HK-2 (cell line): ENCODE measurements around the gene NKAIN1.
"Not testable (repeated sequence)": the region's sequence is repeated elsewhere in the genome, so short reads cannot be mapped to it uniquely, and the experiment has no call there.

Experiments used
- DNase-seq: peaks from one replicate; pipeline ENCODE4 v3.0.0-alpha.2; 2018; ENCODE audit not compliant: unreplicated experiment

The NKAIN1 gene

DNA sequence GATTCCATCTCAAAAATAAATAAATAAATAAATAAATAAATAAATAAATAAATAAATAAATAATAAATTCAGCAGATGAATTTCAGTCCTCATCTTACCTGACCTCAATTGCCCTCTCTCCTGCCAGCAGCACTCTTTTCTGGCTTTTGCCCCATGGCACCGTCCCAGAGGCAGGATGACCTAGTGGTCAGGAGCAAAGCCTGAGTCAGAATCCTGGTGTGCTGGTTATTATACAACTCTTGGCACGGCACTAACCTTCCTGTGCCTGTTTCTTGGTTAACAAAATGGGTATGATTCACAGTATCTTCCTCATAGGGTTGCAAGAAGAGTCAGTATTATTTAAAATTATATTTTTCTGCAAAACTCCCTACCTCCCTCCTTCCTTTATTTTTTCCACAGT, 43.0 kb downstream of the NKAIN1 start:
- peak; percentile 32 for DNase-seq

GRCh38 chr1:31195267-31195666, 44.4 kb downstream of the NKAIN1 start:
- not testable (repeated sequence) for DNase-seq

- no peak for DNase-seq
Observed at GRCh38 chr1:31193729-31194128, 46.0 kb downstream of the NKAIN1 start.

DNA sequence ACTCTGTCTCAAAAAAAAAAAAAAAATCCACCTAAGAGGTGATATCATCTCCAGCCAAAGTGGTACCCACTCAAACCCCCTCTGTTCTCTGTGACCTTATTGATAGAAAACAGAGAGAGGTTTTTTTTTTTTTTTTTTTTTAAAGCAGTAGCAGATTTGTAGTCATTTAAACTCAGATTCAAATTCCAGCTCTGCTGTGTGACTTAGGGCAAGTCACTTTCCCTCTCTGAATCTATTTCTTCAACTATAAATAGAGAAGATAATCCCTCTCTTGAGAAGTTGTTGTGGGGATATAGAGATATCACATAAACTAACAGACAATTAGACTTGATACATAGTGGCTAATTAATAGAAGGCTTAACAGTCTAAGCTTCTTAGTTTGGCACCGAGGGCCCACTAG, 48.4 kb downstream of the NKAIN1 start:
- no peak for DNase-seq

- DNase-seq = no peak
Observed at GRCh38 chr1:31189696-31190674, 49.7 kb downstream of the NKAIN1 start.

DNA sequence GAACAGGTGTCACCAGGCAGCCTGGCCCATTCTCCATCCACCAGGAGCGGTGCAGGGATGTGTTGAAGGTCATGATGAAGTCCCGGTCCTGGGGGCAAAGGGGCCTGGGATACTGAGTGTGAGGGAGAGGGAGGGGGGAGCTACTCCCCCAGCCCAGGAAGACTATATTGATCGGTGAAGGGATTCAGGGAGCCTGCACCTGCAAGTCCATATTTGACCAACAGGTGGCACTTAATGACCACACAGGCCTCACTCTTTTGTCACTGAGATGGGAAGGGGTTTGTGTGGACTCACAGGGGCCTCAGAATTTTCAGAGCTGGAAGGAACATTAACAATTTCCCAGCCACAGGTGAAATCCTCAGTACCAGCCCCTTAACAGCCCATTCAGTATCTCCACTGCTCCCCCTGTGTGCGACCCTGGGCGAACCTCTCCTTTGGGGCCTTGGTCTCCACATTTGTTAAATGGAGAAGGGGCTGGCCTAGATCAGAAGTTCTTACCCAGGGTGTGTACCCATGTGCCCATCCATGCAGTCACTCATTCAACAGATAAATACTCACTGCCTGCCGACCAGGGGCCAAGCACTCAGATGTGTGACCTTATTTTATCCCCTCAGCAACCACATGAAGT, 55.6 kb downstream of the NKAIN1 start:
- DNase-seq = peak; percentile 34

DNA sequence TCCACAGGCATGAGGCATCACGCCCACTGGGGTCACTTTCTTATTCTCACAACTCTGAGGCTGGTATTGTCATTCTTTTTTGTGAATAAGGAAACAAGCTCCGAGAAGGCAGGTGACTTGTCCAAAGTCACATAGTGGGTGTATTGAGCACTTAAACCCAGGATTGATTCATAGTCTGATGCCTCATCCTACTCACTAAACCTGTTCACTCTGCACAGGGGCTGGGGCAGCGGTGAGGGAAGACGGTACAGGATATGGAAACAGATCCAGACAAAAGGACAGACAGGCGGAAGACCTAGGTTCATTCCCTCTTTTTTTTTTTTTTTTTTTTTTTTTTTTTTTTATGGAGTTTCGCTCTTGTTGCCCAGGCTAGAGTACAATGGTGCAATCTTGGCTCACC, 56.6 kb downstream of the NKAIN1 start:
- no peak for DNase-seq

GRCh38 chr1:31182352-31182751, 57.3 kb downstream of the NKAIN1 start:
- peak; percentile 96 for DNase-seq

GRCh38 chr1:31181515-31182343, 58.0 kb downstream of the NKAIN1 start:
- DNase-seq = peak; percentile 73

- DNase-seq = no peak
Observed at GRCh38 chr1:31180338-31180737, 59.3 kb downstream of the NKAIN1 start.

- DNase-seq = not testable (repeated sequence)
Observed at GRCh38 chr1:31176291-31176690, 63.4 kb downstream of the NKAIN1 start.

DNA sequence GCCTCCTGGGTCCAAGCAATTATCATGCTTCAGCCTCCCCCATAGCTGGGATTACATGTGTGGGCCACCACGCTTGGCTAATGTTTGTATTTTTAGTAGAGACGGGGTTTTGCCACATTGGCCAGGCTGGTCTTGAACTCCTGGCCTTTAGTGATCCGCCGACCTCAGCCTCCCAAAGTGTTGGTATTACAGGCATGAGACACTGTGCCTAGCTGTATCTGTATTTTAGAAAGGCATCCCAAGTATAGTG, 69.3 kb downstream of the NKAIN1 start:
- DNase-seq = no peak

DNA sequence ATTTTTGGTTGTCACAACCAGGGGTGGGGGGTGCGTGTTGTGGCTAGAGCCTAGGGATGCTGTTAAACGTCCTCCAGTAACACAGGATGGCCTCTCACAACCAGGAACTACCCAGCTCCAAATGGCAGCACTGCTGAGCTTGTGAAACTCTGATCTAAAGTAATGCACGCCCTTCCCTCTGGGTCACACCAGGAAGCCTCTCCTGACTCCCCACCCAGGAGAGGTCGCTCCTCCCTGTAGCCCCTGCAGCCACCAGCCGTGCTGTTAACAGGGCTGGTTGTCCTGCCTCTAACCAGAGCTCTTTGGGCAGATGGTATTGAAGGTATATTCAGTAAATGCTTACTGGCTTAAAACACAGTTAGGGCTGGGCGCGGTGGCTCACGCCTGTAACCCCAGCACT, 73.2 kb downstream of the NKAIN1 start:
- DNase-seq = no peak

GRCh38 chr1:31164291-31164690, 75.4 kb downstream of the NKAIN1 start:
- DNase-seq = no peak

DNA sequence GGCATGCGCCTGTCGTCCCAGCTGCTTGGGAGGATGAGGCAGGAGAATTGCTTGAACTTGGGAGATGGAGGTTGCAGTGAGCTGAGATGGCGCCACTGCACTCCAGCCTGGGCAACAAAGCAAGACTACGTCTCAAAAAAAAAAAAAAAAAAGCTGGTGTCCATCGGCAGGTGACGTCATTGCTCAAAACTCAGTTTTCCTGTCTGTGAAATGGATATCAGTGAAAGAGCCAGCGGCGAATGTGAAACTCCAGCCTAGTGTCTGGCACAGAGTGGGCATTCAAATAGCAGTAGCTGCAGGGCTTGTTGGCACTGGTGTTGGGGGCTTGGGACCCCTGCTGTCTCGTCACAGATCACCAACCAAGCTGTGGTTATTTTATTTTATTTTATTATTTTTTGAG, 75.8 kb downstream of the NKAIN1 start:
- DNase-seq = no peak

GRCh38 chr1:31161571-31161970, 78.1 kb downstream of the NKAIN1 start:
- DNase-seq = no peak

GRCh38 chr1:31159869-31160611, 79.6 kb downstream of the NKAIN1 start:
- no peak for DNase-seq

- no peak for DNase-seq
Observed at GRCh38 chr1:31159323-31159722, 80.4 kb downstream of the NKAIN1 start.

GRCh38 chr1:31155216-31155806, 84.4 kb downstream of the NKAIN1 start:
- peak; percentile 79 for DNase-seq

DNA sequence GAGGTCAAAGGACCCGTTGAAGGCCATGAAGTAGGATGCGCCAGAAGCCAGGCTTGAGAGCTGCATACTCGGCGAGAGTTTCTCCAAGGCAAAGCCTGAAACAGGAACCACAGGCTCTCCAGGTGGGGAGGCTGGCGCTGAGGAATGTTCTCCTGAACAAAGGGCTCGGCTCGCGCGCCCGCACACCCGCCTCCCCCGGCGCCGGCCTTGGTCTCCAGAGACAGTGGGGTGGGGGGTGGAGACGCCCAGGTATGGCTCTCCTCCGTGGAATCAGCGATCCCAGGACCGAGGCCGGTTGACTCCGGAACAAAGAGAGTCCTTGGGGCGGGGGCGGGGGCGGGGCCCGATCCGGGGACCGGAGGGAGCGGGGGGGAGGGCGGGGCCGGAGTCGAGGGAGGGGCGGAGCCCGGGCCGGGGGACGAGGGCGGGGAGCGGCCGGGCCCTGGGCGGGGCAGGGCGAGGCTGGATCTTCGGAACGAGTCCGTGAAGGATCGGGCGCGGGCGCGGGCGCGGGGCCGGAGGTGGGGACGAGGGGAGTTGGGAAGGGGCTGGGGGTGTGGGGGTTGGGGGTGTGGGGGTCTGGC, 85.0 kb downstream of the NKAIN1 start:
- peak; percentile 90 for DNase-seq
